Right lobe of liver (tissue), 4 donors: ENCODE measurements around the gene STAT3.
A peak's percentile ranks its signal among the peaks of the same experiment; 100 is the strongest.

Experiments
- POLR2A ChIP-seq: fragments of 450-650 bp; IDR thresholded peaks from one replicate; pipeline ENCODE4 v1.6.1; 2017; ENCODE audit warnings: antibody characterized with exemption, mild to moderate bottlenecking
- TF ChIP-seq, protein P1 (sequence below), 4 donors: fragments of 200-600 bp in 3 of 4; fragments of 450-650 bp in 1 of 4; IDR thresholded peaks; one replicate each; pipeline versions ENCODE4 v1.5.1 to v1.8.0; 2016 to 2022; ENCODE audit warnings: antibody characterized with exemption in 4 of 4, mild to moderate bottlenecking in 2 of 4
- donor health status: DM: no; HTN: no; CAD: no.
- donor health status: DM: no; HTN: no; CAD: no.
- donor health status: DM: no; HTN: yes; CAD: no.

DNA sequence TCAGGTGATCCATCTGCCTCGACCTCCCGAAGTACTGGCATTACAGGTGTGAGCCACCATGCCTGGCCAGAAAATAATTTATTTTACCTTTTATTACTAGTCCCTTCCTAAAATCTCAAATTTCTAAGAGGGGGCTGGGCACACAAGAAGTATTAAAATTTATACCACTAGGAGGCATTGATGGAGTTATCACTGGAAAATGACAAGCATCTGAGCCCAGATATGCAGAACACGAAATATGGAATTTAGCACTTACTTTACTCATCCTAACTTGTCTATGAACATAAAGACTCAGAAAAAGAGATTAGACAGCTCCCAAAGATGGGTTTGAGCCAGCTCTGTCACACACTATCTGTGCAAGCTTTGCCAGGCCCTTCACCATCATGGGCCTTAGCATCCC is 53.6 kb downstream of the STAT3 start:
- TF ChIP-seq, protein P1, sequence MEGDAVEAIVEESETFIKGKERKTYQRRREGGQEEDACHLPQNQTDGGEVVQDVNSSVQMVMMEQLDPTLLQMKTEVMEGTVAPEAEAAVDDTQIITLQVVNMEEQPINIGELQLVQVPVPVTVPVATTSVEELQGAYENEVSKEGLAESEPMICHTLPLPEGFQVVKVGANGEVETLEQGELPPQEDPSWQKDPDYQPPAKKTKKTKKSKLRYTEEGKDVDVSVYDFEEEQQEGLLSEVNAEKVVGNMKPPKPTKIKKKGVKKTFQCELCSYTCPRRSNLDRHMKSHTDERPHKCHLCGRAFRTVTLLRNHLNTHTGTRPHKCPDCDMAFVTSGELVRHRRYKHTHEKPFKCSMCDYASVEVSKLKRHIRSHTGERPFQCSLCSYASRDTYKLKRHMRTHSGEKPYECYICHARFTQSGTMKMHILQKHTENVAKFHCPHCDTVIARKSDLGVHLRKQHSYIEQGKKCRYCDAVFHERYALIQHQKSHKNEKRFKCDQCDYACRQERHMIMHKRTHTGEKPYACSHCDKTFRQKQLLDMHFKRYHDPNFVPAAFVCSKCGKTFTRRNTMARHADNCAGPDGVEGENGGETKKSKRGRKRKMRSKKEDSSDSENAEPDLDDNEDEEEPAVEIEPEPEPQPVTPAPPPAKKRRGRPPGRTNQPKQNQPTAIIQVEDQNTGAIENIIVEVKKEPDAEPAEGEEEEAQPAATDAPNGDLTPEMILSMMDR (IDR thresholded peaks at IDR 0.05), result peak in 3 of 4 donors; percentile 2 to 11 (median 8)
- TF ChIP-seq POLR2A, result no peak
